H9 (cell line): ENCODE data around the gene TGOLN2. TPM values are rescaled to one million over a fixed set of nuclear protein-coding genes. Genes with fewer than 3 reads are reported as not detected.

ENCODE experiments used
- DNase-seq: peaks from one replicate; pipeline ENCODE4 v3.0.0-alpha.2; 2017
- H2AFZ ChIP-seq: one replicate; pipeline ENCODE4 v1.6.1; 2013; ENCODE audit warnings: mild to moderate bottlenecking, low read length, control low read depth, moderate library complexity
- H2AK5ac ChIP-seq: 2 replicates; pipeline ENCODE4 v1.6.1; 2013; ENCODE audit warnings: low read length, control low read depth, mixed read lengths; ENCODE audit not compliant: insufficient read length
- H2BK120ac ChIP-seq: one replicate; pipeline ENCODE4 v1.6.1; 2013; ENCODE audit warnings: low read depth, mild to moderate bottlenecking, low read length, control low read depth, inconsistent platforms; ENCODE audit not compliant: poor library complexity, severe bottlenecking
- H2BK12ac ChIP-seq: 2 replicates; pipeline ENCODE4 v1.6.1; 2013; ENCODE audit warnings: low read length, control low read depth, mixed read lengths, low read depth; ENCODE audit not compliant: insufficient read length
- H2BK15ac ChIP-seq: 2 replicates; pipeline ENCODE4 v1.6.1; 2013; ENCODE audit warnings: low read depth, low read length, control low read depth
- H2BK20ac ChIP-seq: one replicate; pipeline ENCODE4 v1.6.1; 2013; ENCODE audit warnings: low read depth, mild to moderate bottlenecking, low read length, control low read depth, inconsistent platforms; ENCODE audit not compliant: poor library complexity, severe bottlenecking
- H2BK5ac ChIP-seq: 2 replicates; pipeline ENCODE4 v1.6.1; 2013; ENCODE audit warnings: low read length, control low read depth, mixed read lengths; ENCODE audit not compliant: insufficient read length
- H3K14ac ChIP-seq: 2 replicates; pipeline ENCODE4 v1.6.1; 2013; ENCODE audit warnings: low read length, control low read depth; ENCODE audit not compliant: insufficient read depth
- H3K18ac ChIP-seq: 2 replicates; pipeline ENCODE4 v1.6.1; 2013; ENCODE audit warnings: low read depth, mild to moderate bottlenecking, mixed read lengths, low read length, control low read depth; ENCODE audit not compliant: insufficient read length
- H3K23ac ChIP-seq: 2 replicates; pipeline ENCODE4 v1.6.1; 2013; ENCODE audit warnings: low read length, control low read depth, mixed read lengths, low read depth; ENCODE audit not compliant: insufficient read length
- H3K23me2 ChIP-seq: 2 replicates; pipeline ENCODE4 v1.6.1; 2013; ENCODE audit warnings: low read depth, mild to moderate bottlenecking, mixed read lengths, low read length, control low read depth; ENCODE audit not compliant: insufficient read length, poor library complexity, severe bottlenecking
- H3K27ac ChIP-seq: 2 replicates; pipeline ENCODE4 v1.5.1; 2013; ENCODE audit warnings: low read length, control low read depth, mixed read lengths, low read depth; ENCODE audit not compliant: insufficient read length
- H3K27me3 ChIP-seq: 2 replicates; pipeline ENCODE4 v1.6.1; 2013; ENCODE audit warnings: low read length, control low read depth, inconsistent platforms; ENCODE audit not compliant: insufficient read depth
- H3K4ac ChIP-seq: 2 replicates; pipeline ENCODE4 v1.6.1; 2013; ENCODE audit warnings: low read depth, mild to moderate bottlenecking, control low read depth, inconsistent platforms, low read length, moderate library complexity
- H3K4me1 ChIP-seq: 2 replicates; pipeline ENCODE4 v1.6.1; 2013; ENCODE audit warnings: low read length, control low read depth, inconsistent platforms; ENCODE audit not compliant: insufficient read depth
- H3K4me2 ChIP-seq: 2 replicates; pipeline ENCODE4 v1.6.1; 2013; ENCODE audit warnings: low read length, control low read depth, mixed read lengths; ENCODE audit not compliant: insufficient read length, insufficient read depth
- H3K56ac ChIP-seq: 2 replicates; pipeline ENCODE4 v1.6.1; 2013; ENCODE audit warnings: low read depth, mild to moderate bottlenecking, mixed read lengths, low read length, control low read depth; ENCODE audit not compliant: insufficient read length
- H3K79me1 ChIP-seq: 2 replicates; pipeline ENCODE4 v1.6.1; 2013; ENCODE audit warnings: low read depth, mild to moderate bottlenecking, moderate library complexity, low read length, control low read depth, inconsistent platforms; ENCODE audit not compliant: insufficient read depth, poor library complexity, severe bottlenecking
- H3K79me2 ChIP-seq: 2 replicates; pipeline ENCODE4 v1.6.1; 2013; ENCODE audit warnings: low read length, control low read depth, inconsistent platforms; ENCODE audit not compliant: insufficient read depth
- H3K9ac ChIP-seq: 2 replicates; pipeline ENCODE4 v1.6.1; 2013; ENCODE audit warnings: low read length, control low read depth, mixed read lengths; ENCODE audit not compliant: insufficient read length; ENCODE audit errors: extremely low read depth
- H3K9me3 ChIP-seq: one replicate; pipeline ENCODE4 v1.6.1; 2013; ENCODE audit warnings: low read depth, low read length, inconsistent platforms; ENCODE audit not compliant: control insufficient read depth
- H3T11ph ChIP-seq: one replicate; pipeline ENCODE4 v1.6.1; 2013; ENCODE audit warnings: mild to moderate bottlenecking, low read length, control low read depth, inconsistent platforms
- H4K20me1 ChIP-seq: one replicate; pipeline ENCODE4 v1.6.1; 2013; ENCODE audit not compliant: control insufficient read depth, insufficient read length, insufficient read depth
- H4K5ac ChIP-seq: 2 replicates; pipeline ENCODE4 v1.6.1; 2013; ENCODE audit warnings: low read depth, mild to moderate bottlenecking, mixed read lengths, low read length, control low read depth; ENCODE audit not compliant: insufficient read length
- H4K8ac ChIP-seq: replicated peaks from 2 replicates; pipeline ENCODE4 v1.6.1; 2013; ENCODE audit warnings: low read length, control low read depth, mixed read lengths, low read depth; ENCODE audit not compliant: insufficient read length
- H4K91ac ChIP-seq: 2 replicates; pipeline ENCODE4 v1.6.1; 2013; ENCODE audit warnings: low read depth, mild to moderate bottlenecking, moderate library complexity, mixed read lengths, low read length, control low read depth; ENCODE audit not compliant: insufficient read length
- H3K27ac Mint-ChIP-seq, 3 experiments: 2 replicates in 2 of 3; 3 replicates in 1 of 3; pipeline ENCODE4 v1.8.0; 2020 to 2021; ENCODE audit warnings: mixed read lengths in 3 of 3, mild to moderate bottlenecking in 1 of 3, moderate library complexity in 1 of 3
- H3K27me3 Mint-ChIP-seq: 2 replicates; pipeline ENCODE4 v1.8.0; 2021; ENCODE audit warnings: low read depth, mild to moderate bottlenecking, moderate library complexity, mixed read lengths
- H3K36me3 Mint-ChIP-seq, 3 experiments: 2 replicates in 2 of 3; 3 replicates in 1 of 3; pipeline ENCODE4 v1.8.0; 2020 to 2021; ENCODE audit warnings: low read depth in 3 of 3, mixed read lengths in 3 of 3; ENCODE audit not compliant: insufficient read depth in 1 of 3
- H3K4me1 Mint-ChIP-seq, 2 experiments: 2 replicates each; pipeline ENCODE4 v1.8.0; 2020; ENCODE audit warnings: mixed read lengths in 2 of 2
- H3K4me3 Mint-ChIP-seq, 2 experiments: 2 replicates in 1 of 2; 3 replicates in 1 of 2; pipeline ENCODE4 v1.8.0; 2020 to 2021; ENCODE audit warnings: mild to moderate bottlenecking in 2 of 2, mixed read lengths in 2 of 2, moderate library complexity in 1 of 2
- H3K9me3 Mint-ChIP-seq, 2 experiments: 2 replicates in 1 of 2; 3 replicates in 1 of 2; pipeline ENCODE4 v1.8.0; 2020; ENCODE audit warnings: mild to moderate bottlenecking in 2 of 2, mixed read lengths in 2 of 2, moderate library complexity in 1 of 2
- CTCF ChIP-seq: fragments of 200-600 bp; sonication (generic); conservative IDR thresholded peaks from 3 replicates; pipeline ENCODE4 v1.8.0; 2021; ENCODE audit warnings: antibody characterized with exemption, mild to moderate bottlenecking
- WGBS: extraction: QIAGEN DNeasy Blood & Tissue Kit; methylation state at CpG from one replicate; pipeline ENCODE4 v1.1.7; 2013; ENCODE audit warnings: missing lambda C conversion rate, low lambda C conversion rate, mixed read lengths; ENCODE audit not compliant: insufficient read length; ENCODE audit errors: extremely low coverage; 5-methylcytosine and 5-hydroxymethylcytosine counted together
- total RNA-seq: library from RNA; stranded (reverse); gene quantifications from 2 replicates; pipeline ENCODE4 v1.2.1, GENCODE V29; 2021

TGOLN2 gene
- total RNA-seq, 1 experiment from 2014 or later, result 47.8 TPM

DNA sequence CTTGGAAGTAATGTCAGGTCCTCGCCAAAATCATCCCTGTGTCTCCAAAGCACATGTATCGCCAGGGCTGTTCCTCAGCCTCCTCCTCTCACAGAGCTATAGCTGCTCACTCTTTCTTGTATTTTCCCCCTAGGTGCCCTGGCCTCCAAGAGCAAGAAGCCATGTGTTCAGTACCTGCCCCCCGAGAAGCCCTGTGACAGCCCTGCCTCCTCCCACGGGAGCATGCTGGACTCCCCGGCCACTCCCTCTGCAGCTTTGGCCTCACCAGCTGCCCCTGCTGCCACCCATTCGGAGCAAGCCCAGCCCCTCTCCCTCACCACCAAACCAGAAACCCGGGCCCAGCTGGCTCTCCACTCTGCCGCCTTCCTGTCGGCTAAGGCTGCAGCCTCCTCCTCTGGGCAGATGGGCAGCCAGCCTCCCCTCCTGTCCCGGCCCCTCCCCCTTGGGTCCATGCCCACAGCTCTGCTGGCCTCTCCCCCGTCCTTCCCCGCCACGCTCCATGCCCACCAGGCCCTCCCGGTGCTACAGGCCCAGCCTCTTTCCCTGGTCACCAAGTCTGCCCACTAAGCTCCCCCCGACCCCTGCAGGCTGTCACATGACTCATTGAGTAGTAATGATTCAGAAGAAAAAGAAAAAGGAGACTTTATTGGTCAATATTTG lies 18.8 kb downstream of the TGOLN2 start:
- peak overlapping the region; percentile 70 to 78 (median 77); a peak in 4 of 7 replicates for H3K27ac Mint-ChIP-seq
- H3K27ac ChIP-seq, result no peak overlapping the region
- no peak overlapping the region for H4K91ac ChIP-seq
- H3T11ph ChIP-seq, result no peak overlapping the region
- no peaks in the 10 kb centered on the region for H4K20me1 ChIP-seq
- no CpG with 5 or more reads among the region's 15 CpGs for WGBS
- no peak overlapping the region for H4K8ac ChIP-seq
- no peak overlapping the region for H2BK12ac ChIP-seq
- H3K23me2 ChIP-seq, result no peaks in the 10 kb centered on the region
- H4K5ac ChIP-seq, result no peak overlapping the region
- H3K18ac ChIP-seq, result no peak overlapping the region
- no peak overlapping the region for H3K23ac ChIP-seq
- H3K79me2 ChIP-seq, result no peaks in the 10 kb centered on the region
- H3K9me3 ChIP-seq, result no peaks in the 10 kb centered on the region
- H3K9me3 Mint-ChIP-seq, result no peaks in the 10 kb centered on the region
- H3K4me1 ChIP-seq, result peaks cover 6% of the 10 kb centered on the region; the same call in 1 of the 2 replicates
- H2AFZ ChIP-seq, result no peak overlapping the region
- H2BK15ac ChIP-seq, result no peak overlapping the region
- H3K14ac ChIP-seq, result no peak overlapping the region
- H3K4ac ChIP-seq, result no peak overlapping the region
- H3K27me3 ChIP-seq, result no peaks in the 10 kb centered on the region
- no peak overlapping the region for H3K4me3 Mint-ChIP-seq
- no peak overlapping the region for H3K56ac ChIP-seq
- no peak overlapping the region for H2BK20ac ChIP-seq
- H3K36me3 Mint-ChIP-seq, result peaks cover 38 to 64% (median 58%) of the 10 kb centered on the region in 3 experiments
- no peaks in the 10 kb centered on the region for H3K79me1 ChIP-seq
- no peak overlapping the region for H2BK120ac ChIP-seq
- no peak overlapping the region for H2AK5ac ChIP-seq
- no peaks in the 10 kb centered on the region for H3K27me3 Mint-ChIP-seq
- no peak for DNase-seq
- peaks cover 14 to 16% of the 10 kb centered on the region in 2 experiments for H3K4me1 Mint-ChIP-seq
- no peak overlapping the region for H3K9ac ChIP-seq
- H3K4me2 ChIP-seq, result no peak overlapping the region
- TF ChIP-seq CTCF, result no peak
- no peak overlapping the region for H2BK5ac ChIP-seq
